ENCODE data around the gene PXN.
A peak's percentile ranks its signal among the peaks of the same experiment; 100 is the strongest.

Gene PXN

DNA sequence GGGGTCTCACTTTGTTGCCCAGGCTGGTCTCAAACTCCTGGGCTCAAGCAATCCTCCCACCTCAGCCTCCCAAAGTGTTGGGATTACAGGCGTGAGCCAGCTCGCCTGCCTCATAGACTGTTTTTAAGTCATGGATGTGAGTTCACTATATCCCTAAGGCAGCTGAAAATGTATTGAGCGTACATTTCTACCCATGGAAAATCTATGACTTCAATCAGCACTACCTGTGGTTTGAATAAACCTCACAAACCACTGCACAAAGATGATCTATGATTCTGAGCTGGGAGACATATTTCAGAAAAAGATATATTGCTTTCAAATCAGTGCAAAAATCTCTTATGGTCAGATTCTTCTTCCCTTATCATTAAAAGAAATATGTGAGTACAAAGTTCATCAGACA is 93.5 kb downstream of the PXN start:
- no peak for DNase-seq (ENCODE audit: low spot score)

GRCh38 chr12:120170631-120171030 is 94.9 kb downstream of the PXN start:
- no peak for DNase-seq (ENCODE audit: low spot score)

- no peak for DNase-seq (ENCODE audit: low spot score)
Observed at GRCh38 chr12:120169946-120170345, 95.6 kb downstream of the PXN start.

- no peak for DNase-seq (ENCODE audit: low spot score)
Observed at GRCh38 chr12:120168337-120168736, 97.2 kb downstream of the PXN start.

DNA sequence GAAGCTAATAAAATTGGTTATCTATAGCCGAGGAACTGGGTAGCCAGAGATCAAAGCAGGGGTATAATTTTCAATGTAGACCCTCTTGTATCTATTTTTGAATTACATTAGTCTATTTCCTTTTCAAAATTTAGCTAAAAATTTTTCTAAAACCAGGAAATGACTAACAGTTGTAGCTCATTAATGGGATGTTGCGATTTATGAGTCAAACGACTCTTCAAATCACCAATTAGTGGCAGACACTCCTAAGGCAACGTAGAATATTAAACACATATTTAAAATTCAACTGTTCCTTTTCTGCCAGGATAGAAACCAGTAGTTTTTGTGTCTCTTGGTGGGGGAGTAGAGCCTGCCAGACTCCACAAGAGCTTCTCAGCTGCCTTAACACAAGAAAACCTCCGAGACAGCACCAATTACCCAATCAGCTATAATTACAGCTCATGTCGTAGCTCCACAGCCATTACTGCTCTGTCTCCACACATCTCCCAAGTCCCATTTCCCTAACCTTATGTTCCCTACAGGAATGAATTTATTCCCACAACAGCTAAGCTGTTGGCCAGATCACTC is 97.9 kb downstream of the PXN start:
- DNase-seq (ENCODE audit: low spot score) = peak; percentile 12

DNA sequence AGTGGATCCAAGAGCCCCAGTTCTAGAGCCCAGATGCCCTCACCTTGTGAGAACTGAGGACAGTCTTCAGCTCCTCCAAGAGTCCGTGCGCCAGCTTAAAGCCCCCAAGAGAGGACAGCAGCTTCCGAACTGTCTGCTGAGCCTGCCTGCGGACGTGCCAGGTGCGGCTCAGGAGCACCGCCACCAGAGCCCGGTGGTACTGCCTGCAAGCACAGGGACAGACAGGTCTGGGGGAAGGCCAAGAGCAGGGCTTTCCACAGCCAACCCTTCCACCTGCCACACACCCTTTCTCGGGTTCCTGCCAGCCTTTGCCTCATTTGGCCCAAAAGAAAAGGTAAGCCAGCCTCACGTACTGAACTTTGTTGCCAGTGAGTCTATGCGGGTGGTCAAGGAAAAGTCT is 101.2 kb downstream of the PXN start:
- no peak for DNase-seq (ENCODE audit: low spot score)

DNA sequence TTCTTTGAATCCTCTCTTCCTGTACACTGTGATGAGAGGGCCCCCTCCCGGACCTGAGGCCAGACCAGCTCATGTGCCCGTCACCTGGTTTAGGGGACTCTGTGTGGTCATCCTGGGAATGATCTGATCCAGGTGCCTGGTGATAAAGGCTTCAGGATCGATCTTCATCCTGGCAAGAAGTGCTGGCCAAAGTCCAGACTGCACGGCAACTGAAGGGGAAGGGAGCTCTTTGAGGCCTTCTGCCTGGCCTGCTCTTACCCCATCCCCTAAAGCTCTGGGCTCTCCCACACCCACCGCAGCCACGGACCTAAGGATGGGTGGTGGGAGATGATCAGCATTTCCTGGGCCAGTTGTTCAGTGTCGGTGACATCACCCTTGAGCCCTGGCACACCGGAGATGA is 102.8 kb downstream of the PXN start:
- DNase-seq (ENCODE audit: low spot score) = no peak

DNA sequence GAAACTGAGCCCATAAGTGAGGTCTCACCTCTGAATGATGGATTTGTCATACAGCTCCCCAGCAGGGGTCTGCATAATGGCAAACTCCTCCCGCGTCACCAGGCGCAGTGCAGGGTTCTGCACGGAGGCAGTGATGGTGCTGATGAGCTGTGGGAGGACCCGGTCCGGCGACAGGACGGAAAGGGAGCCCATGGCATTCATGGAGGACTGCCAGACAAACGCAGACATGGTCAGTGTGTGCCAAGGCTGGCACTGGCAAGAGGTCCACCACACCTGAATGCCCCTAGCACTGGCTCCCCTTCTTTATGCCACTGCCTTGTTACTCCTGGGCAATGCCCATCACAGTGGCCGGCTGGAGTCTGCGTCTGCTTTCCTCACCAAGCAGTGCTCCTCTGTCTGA is 103.7 kb downstream of the PXN start:
- DNase-seq (ENCODE audit: low spot score) = no peak

Data from Ammon's horn (tissue), 1 donor.